Measurements from ENCODE around the gene RBBP8NL. TPM values are rescaled to one million over a fixed set of nuclear protein-coding genes. Genes with fewer than 3 reads are reported as not detected.

Gene RBBP8NL
- total RNA-seq, 1 experiment from 2014 or later, result not detected

DNA sequence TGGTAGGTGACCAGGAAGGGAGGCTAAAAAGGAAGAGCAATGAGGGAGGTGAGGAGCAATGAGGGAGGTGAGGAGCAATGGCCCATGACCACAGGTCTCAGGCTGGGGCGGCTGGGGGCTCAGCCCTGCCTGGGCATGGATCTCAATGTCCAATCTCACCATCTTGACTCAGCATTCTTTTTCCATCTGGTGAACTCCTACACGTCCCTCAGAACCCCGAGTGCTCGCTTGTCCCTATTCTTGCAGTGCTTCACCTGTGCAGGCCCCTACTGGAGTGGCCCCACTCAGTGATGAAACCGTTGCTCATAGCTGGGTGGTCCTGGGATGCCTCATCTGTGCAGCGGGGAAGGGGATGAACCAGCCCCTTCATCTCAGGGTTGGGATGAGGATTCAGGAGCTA is 16.9 kb upstream of the RBBP8NL start:
- POLR2A ChIA-PET (ENCODE audit: low non-redundant PET), result no interaction called here
- Histone ChIP-seq H3K4me3 (ENCODE audit: low read depth, low read length, poor library complexity, severe bottlenecking) (no peak overlapping the region), H3K4me1 (ENCODE audit: insufficient read depth, low read length, poor library complexity, severe bottlenecking) (no peaks in the 10 kb centered on the region), H3K36me3 (ENCODE audit: insufficient read depth, low read length, poor library complexity, severe bottlenecking) (no peaks in the 10 kb centered on the region), H3K9me3 (ENCODE audit: low read depth, low read length, poor library complexity, severe bottlenecking) (no peaks in the 10 kb centered on the region), H3K27me3 (replicated peaks; ENCODE audit: insufficient read depth, low read depth, low read length, poor library complexity) (peaks cover 70% of the 10 kb centered on the region), H3K27ac (ENCODE audit: low read depth, low read length, poor library complexity, severe bottlenecking) (no peak overlapping the region)
- CTCF ChIA-PET, result no interaction called here
- TF ChIP-seq, protein P1, sequence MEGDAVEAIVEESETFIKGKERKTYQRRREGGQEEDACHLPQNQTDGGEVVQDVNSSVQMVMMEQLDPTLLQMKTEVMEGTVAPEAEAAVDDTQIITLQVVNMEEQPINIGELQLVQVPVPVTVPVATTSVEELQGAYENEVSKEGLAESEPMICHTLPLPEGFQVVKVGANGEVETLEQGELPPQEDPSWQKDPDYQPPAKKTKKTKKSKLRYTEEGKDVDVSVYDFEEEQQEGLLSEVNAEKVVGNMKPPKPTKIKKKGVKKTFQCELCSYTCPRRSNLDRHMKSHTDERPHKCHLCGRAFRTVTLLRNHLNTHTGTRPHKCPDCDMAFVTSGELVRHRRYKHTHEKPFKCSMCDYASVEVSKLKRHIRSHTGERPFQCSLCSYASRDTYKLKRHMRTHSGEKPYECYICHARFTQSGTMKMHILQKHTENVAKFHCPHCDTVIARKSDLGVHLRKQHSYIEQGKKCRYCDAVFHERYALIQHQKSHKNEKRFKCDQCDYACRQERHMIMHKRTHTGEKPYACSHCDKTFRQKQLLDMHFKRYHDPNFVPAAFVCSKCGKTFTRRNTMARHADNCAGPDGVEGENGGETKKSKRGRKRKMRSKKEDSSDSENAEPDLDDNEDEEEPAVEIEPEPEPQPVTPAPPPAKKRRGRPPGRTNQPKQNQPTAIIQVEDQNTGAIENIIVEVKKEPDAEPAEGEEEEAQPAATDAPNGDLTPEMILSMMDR (conservative IDR thresholded peaks at IDR 0.05; ENCODE audit: low read depth, low read length), result no peak
- TF ChIP-seq EZH2 (IDR thresholded peaks at IDR 0.05; ENCODE audit: borderline replicate concordance, low read depth, low read length, poor library complexity, severe bottlenecking), result no peak
- BruUV-seq (replicated peaks), result no TSS peak
- intact Hi-C loops (cut with micrococcal nuclease; ENCODE audit: unreplicated experiment), result no loop called here
- no peak for DNase-seq (ENCODE audit: low spot score)

DNA sequence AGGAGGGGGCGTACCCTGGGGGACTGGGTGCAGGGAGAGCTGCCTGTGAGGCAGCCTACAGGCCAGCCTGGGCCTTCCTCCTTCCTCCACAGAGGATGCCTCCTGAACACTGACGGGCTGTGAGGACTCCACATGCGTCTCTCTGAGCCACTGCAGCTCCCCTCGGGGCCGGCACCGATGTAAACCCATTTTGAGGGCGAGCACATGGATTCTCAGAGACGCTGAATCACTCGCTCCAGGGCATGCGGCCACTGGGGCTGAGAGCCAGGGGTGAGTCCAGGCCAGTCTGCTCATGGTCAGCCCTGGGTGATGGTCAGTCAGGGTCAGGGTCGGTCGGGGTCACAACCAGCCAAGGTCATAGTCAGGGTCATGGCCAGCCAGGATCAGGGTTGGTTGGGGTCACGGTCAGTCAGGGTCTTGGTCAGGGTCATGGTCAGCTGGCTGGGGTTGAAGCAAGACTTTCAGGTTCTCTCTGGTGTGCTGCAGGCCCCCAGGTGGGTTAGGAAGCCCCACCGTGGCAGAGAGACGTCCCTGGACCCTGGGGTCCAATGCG is 14.7 kb upstream of the RBBP8NL start:
- ChIA-PET POLR2A (ENCODE audit: low non-redundant PET) (no interaction called here), CTCF (no interaction called here)
- Histone ChIP-seq H3K4me1 (ENCODE audit: insufficient read depth, low read length, poor library complexity, severe bottlenecking) (no peaks in the 10 kb centered on the region), H3K27me3 (replicated peaks; ENCODE audit: insufficient read depth, low read depth, low read length, poor library complexity) (peaks cover 69% of the 10 kb centered on the region), H3K9me3 (ENCODE audit: low read depth, low read length, poor library complexity, severe bottlenecking) (no peaks in the 10 kb centered on the region), H3K36me3 (ENCODE audit: insufficient read depth, low read length, poor library complexity, severe bottlenecking) (no peaks in the 10 kb centered on the region), H3K4me3 (ENCODE audit: low read depth, low read length, poor library complexity, severe bottlenecking) (no peak overlapping the region), H3K27ac (ENCODE audit: low read depth, low read length, poor library complexity, severe bottlenecking) (no peak overlapping the region)
- TF ChIP-seq, protein P1 (conservative IDR thresholded peaks at IDR 0.05; ENCODE audit: low read depth, low read length), result no peak
- no peak for TF ChIP-seq EZH2 (IDR thresholded peaks at IDR 0.05; ENCODE audit: borderline replicate concordance, low read depth, low read length, poor library complexity, severe bottlenecking)
- no peak for DNase-seq (ENCODE audit: low spot score)
- BruUV-seq (replicated peaks), result no TSS peak
- intact Hi-C loops (cut with micrococcal nuclease; ENCODE audit: unreplicated experiment), result no loop called here

DNA sequence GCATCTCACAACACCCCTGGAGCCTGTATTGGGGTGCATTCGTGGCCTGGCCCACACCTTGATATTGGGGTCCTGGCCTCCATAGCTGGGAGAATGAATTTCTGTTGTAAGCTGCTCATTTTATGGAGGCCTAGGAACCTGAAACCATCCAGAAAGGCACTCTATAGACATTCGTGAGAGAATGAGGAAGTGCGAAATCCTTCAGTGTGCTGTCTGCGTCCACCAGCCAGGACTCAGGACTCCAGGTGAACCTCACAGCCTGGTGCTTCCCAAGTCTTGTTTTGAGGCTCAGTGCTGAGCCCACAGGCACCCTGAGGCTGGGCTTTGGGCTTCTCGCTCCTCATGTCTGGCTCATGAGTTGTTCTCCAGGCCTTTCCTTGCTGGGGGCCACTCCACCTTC is 11.9 kb upstream of the RBBP8NL start:
- CTCF ChIA-PET, result no interaction called here
- intact Hi-C loops (cut with micrococcal nuclease; ENCODE audit: unreplicated experiment), result no loop called here
- H3K27me3 ChIP-seq (replicated peaks; ENCODE audit: insufficient read depth, low read depth, low read length, poor library complexity), result peaks cover 85% of the 10 kb centered on the region
- H3K4me3 ChIP-seq (ENCODE audit: low read depth, low read length, poor library complexity, severe bottlenecking), result no peak overlapping the region
- POLR2A ChIA-PET (ENCODE audit: low non-redundant PET), result no interaction called here
- no peak for TF ChIP-seq EZH2 (IDR thresholded peaks at IDR 0.05; ENCODE audit: borderline replicate concordance, low read depth, low read length, poor library complexity, severe bottlenecking)
- TF ChIP-seq, protein P1 (conservative IDR thresholded peaks at IDR 0.05; ENCODE audit: low read depth, low read length), result no peak
- H3K4me1 ChIP-seq (ENCODE audit: insufficient read depth, low read length, poor library complexity, severe bottlenecking), result no peaks in the 10 kb centered on the region
- no peaks in the 10 kb centered on the region for H3K9me3 ChIP-seq (ENCODE audit: low read depth, low read length, poor library complexity, severe bottlenecking)
- no TSS peak for BruUV-seq (replicated peaks)
- H3K36me3 ChIP-seq (ENCODE audit: insufficient read depth, low read length, poor library complexity, severe bottlenecking), result no peaks in the 10 kb centered on the region
- no peak overlapping the region for H3K27ac ChIP-seq (ENCODE audit: low read depth, low read length, poor library complexity, severe bottlenecking)
- DNase-seq (ENCODE audit: low spot score), result no peak
